Small intestine (tissue), 7 donors: ENCODE measurements around the gene MAP2K2. TPM values are rescaled to one million over a fixed set of nuclear protein-coding genes. Genes with fewer than 3 reads are reported as not detected.
"Not testable (repeated sequence)": the region's sequence is repeated elsewhere in the genome, so short reads cannot be mapped to it uniquely, and the experiment has no call there.

Experiments used
- DNase-seq, 2 donors: peaks; one replicate each; pipeline versions ENCODE4 v3.0.0 to v3.0.0-alpha.2; 2013
- FAIRE-seq: peaks from 2 replicates; lab custom pipeline; 2012; peaks lifted over from hg19 to GRCh38; lab: Jason Lieb, UNC
- H3K27ac ChIP-seq, 3 donors: one replicate each; pipeline ENCODE4 v1.5.1; 2013; ENCODE audit warnings: low read length in 2 of 3, mild to moderate bottlenecking in 2 of 3, control low read depth in 1 of 3, inconsistent platforms in 1 of 3, low read depth in 1 of 3, moderate library complexity in 1 of 3
- H3K27me3 ChIP-seq, 3 donors: one replicate each; pipeline ENCODE4 v1.6.1; 2013; ENCODE audit warnings: low read length in 3 of 3, inconsistent platforms in 1 of 3; ENCODE audit not compliant: control insufficient read depth in 3 of 3, insufficient read depth in 3 of 3
- H3K36me3 ChIP-seq, 3 donors: one replicate each; pipeline ENCODE4 v1.6.1; 2013; ENCODE audit warnings: low read length in 3 of 3, inconsistent platforms in 1 of 3, low read depth in 1 of 3, mild to moderate bottlenecking in 1 of 3, moderate library complexity in 1 of 3; ENCODE audit not compliant: control insufficient read depth in 3 of 3, insufficient read depth in 2 of 3
- H3K4me1 ChIP-seq, 3 donors: one replicate each; pipeline ENCODE4 v1.6.1; 2013; ENCODE audit warnings: low read length in 2 of 3, inconsistent platforms in 1 of 3, low read depth in 1 of 3, mild to moderate bottlenecking in 1 of 3, moderate library complexity in 1 of 3; ENCODE audit not compliant: control insufficient read depth in 3 of 3, insufficient read depth in 2 of 3
- H3K4me3 ChIP-seq, 3 donors: one replicate each; pipeline ENCODE4 v1.5.1; 2013; ENCODE audit warnings: low read length in 3 of 3, control low read depth in 1 of 3, inconsistent platforms in 1 of 3, low read depth in 1 of 3, mild to moderate bottlenecking in 1 of 3, moderate library complexity in 1 of 3
- H3K9me3 ChIP-seq, 2 donors: one replicate each; pipeline ENCODE4 v1.6.1; 2013; ENCODE audit warnings: low read depth in 1 of 2, low read length in 1 of 2; ENCODE audit not compliant: control insufficient read depth in 2 of 2, insufficient read depth in 1 of 2
- WGBS, 3 donors: extraction: QIAGEN DNeasy Blood & Tissue Kit; methylation state at CpG; one replicate each; pipeline ENCODE4 v1.1.7; 2013; 5-methylcytosine and 5-hydroxymethylcytosine counted together
- polyA plus RNA-seq, 4 donors: library from polyadenylated mRNA; stranded (reverse) in 3 of 4; unstranded in 1 of 4; fragments of 200-250 nt in 3 of 4; fragments of 120-200 nt in 1 of 4; gene quantifications; one replicate each; pipeline versions ENCODE4 v1.2.1 to v1.2.3, GENCODE V29; 2013
- donor health status: healthy with polysubstance abuse.
- donor health status: control.
- donor health status: control.
- donor health status: Bipolar disorder and iron deficiency.
- donor health status: healthy.

Gene MAP2K2
- polyA plus RNA-seq, 4 donors: 157 to 522 (median 388) TPM

- not testable (repeated sequence) for H3K27me3 ChIP-seq, FAIRE-seq, H3K9me3 ChIP-seq, H3K4me3 ChIP-seq, H3K36me3 ChIP-seq
- 35 to 66% (median 45%) methylated on average over 4 of the region's 4 CpGs for WGBS, 3 donors
- DNase-seq: peak in 1 of 2 donors; percentile 71
- Histone ChIP-seq H3K4me1 (peaks cover 2 to 30% (median 6%) of the 10 kb centered on the region in 3 donors), H3K27ac (peak overlapping the region in 1 of 3 donors; percentile 68)
These were observed 3.4 kb upstream of the MAP2K2 start for GRCh38 chr19:4127322-4127721.

GRCh38 chr19:4124638-4125037 is 716 bp upstream of the MAP2K2 start:
- H3K27ac ChIP-seq: no peak overlapping the region
- peak overlapping the region in 1 of 3 donors; percentile 58 for H3K4me3 ChIP-seq
- peaks cover 0 to 17% (median 0%) of the 10 kb centered on the region in 3 donors for H3K36me3 ChIP-seq
- H3K27me3 ChIP-seq: no peaks in the 10 kb centered on the region
- 51 to 62% (median 60%) methylated on average over 8 of the region's 8 CpGs for WGBS, 3 donors
- H3K9me3 ChIP-seq: peaks cover 0 to 4% of the 10 kb centered on the region in 2 donors
- FAIRE-seq: no peak
- peaks cover 4 to 9% (median 6%) of the 10 kb centered on the region in 3 donors for H3K4me1 ChIP-seq
- DNase-seq: no peak

GRCh38 chr19:4122480-4122879 is 1.4 kb downstream of the MAP2K2 start:
- peak overlapping the region in 1 of 3 donors; percentile 75 for H3K27ac ChIP-seq
- peaks cover 0 to 2% of the 10 kb centered on the region in 2 donors for H3K9me3 ChIP-seq
- H3K36me3 ChIP-seq: peaks cover 3 to 33% (median 5%) of the 10 kb centered on the region in 3 donors
- no peak for FAIRE-seq
- H3K27me3 ChIP-seq: no peaks in the 10 kb centered on the region
- H3K4me1 ChIP-seq: peaks cover 4 to 9% (median 6%) of the 10 kb centered on the region in 3 donors
- 38 to 61% (median 41%) methylated on average over 5 of the region's 5 CpGs for WGBS, 3 donors
- DNase-seq: no peak
- peak overlapping the region; percentile 85 to 99 (median 95) for H3K4me3 ChIP-seq

GRCh38 chr19:4121815-4122214 is 2.1 kb downstream of the MAP2K2 start:
- 80 to 97% (median 97%) methylated on average over 3 to 4 of the region's 4 CpGs for WGBS, 3 donors
- H3K27me3 ChIP-seq: no peaks in the 10 kb centered on the region
- H3K9me3 ChIP-seq: no peaks in the 10 kb centered on the region
- no peak for DNase-seq
- H3K27ac ChIP-seq: no peak overlapping the region
- peaks cover 4 to 9% (median 6%) of the 10 kb centered on the region in 3 donors for H3K4me1 ChIP-seq
- no peak for FAIRE-seq
- peak overlapping the region in 2 of 3 donors; percentile 3 to 29 for H3K4me3 ChIP-seq
- peaks cover 3 to 39% (median 9%) of the 10 kb centered on the region in 3 donors for H3K36me3 ChIP-seq

DNA sequence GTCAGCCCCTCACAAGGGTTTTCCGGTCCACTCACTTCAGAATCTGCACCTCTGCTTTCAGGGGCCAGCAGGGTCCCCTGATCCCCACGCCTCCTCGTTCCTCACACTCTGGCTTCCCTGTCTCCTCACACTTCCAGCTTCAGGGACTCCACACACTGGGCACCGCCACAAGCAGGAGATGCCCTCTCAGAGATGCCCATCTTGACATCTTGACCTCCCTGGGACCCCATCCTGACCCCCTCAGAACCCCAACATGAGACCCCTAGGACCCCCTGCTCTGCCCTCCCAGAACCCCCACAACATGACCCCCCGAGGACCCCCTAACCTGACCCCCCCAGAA is 2.7 kb downstream of the MAP2K2 start:
- Histone ChIP-seq H3K9me3 (no peaks in the 10 kb centered on the region), H3K27ac (no peak overlapping the region), H3K27me3 (no peaks in the 10 kb centered on the region), H3K4me3 (no peak overlapping the region), H3K4me1 (peaks cover 4 to 9% (median 6%) of the 10 kb centered on the region in 3 donors), H3K36me3 (peaks cover 3 to 45% (median 11%) of the 10 kb centered on the region in 3 donors)
- WGBS, 3 donors: 90 to 98% (median 97%) methylated on average over 4 to 5 of the region's 5 CpGs
- DNase-seq (no peak), FAIRE-seq (no peak)

DNA sequence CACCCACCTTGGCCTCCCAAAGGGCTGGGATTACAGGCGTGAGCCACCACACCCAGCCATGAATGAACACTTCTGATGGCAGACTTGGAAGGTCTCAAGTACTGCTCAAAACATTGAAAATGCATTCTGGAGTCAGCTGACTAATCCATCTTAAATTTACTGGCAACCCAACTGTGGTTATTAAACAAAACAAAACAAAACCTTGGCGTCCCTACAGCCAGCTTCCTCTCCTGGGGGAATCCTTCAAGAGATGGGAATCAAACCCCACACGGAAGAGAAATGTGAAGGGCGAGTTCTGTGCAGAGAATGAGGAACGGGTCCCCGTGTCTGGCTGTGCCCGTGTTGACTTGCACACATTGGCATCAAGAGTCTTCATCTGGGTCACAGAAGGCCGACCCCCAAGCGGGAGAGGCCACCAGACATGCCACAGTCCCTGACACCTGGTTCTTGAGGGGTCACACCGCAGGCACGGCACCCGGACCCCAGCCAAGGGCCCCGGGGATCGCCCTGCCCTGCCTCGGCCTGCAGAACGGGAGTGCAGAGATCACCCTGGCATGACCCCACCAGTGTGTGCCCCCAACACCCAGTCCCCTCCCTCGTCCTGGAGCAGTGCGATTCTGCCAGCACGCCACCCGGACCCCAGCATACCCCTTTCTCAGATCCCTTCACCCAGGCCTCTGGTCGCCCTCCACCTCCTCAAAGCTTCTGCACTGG is 3.2 kb downstream of the MAP2K2 start:
- WGBS, 3 donors: 82 to 87% (median 84%) methylated on average over 20 to 21 of the region's 21 CpGs
- FAIRE-seq (no peak), DNase-seq (no peak)

GRCh38 chr19:4119763-4120162 is 4.2 kb downstream of the MAP2K2 start:
- Histone ChIP-seq H3K27me3 (no peaks in the 10 kb centered on the region), H3K36me3 (peaks cover 3 to 60% (median 17%) of the 10 kb centered on the region in 3 donors), H3K4me1 (peaks cover 4 to 9% (median 6%) of the 10 kb centered on the region in 3 donors), H3K27ac (no peak overlapping the region), H3K9me3 (no peaks in the 10 kb centered on the region), H3K4me3 (no peak overlapping the region)
- no peak for DNase-seq
- no peak for FAIRE-seq
- WGBS, 3 donors: 87 to 88% (median 87%) methylated on average over 13 of the region's 13 CpGs

More for the DNA sequence above, 3.2 kb downstream of the MAP2K2 start:
- H3K27me3 ChIP-seq: no peaks in the 10 kb centered on the region
- H3K4me3 ChIP-seq: no peak overlapping the region
- no peak overlapping the region for H3K27ac ChIP-seq
- H3K4me1 ChIP-seq: peaks cover 4 to 9% (median 6%) of the 10 kb centered on the region in 3 donors
- H3K36me3 ChIP-seq: peaks cover 3 to 50% (median 12%) of the 10 kb centered on the region in 3 donors
- no peaks in the 10 kb centered on the region for H3K9me3 ChIP-seq

- H3K27ac ChIP-seq: peak overlapping the region in 1 of 3 donors; percentile 16
- H3K4me3 ChIP-seq: no peak overlapping the region
- no peaks in the 10 kb centered on the region for H3K27me3 ChIP-seq
- peaks cover 4 to 95% (median 33%) of the 10 kb centered on the region in 3 donors for H3K36me3 ChIP-seq
- no peaks in the 10 kb centered on the region for H3K9me3 ChIP-seq
- no peaks in the 10 kb centered on the region for H3K4me1 ChIP-seq
- FAIRE-seq (no peak), DNase-seq (no peak)
- 79 to 85% (median 79%) methylated on average over 12 to 13 of the region's 13 CpGs for WGBS, 3 donors
These were observed 8.0 kb downstream of the MAP2K2 start for GRCh38 chr19:4115818-4116385.
